RWPE2 (cell line): ENCODE results near the gene RNPEPL1.
"Not testable (repeated sequence)": the region's sequence is repeated elsewhere in the genome, so short reads cannot be mapped to it uniquely, and the experiment has no call there.

ENCODE experiments used
- ATAC-seq: fragments of 200-7000 bp; cut with Tn5 transposase; 3 replicates; pipeline ENCODE4 v1.9.1; 2021; ENCODE audit warnings: low read depth
- DNase-seq: peaks from one replicate; pipeline ENCODE4 v3.0.0-alpha.2; 2020; ENCODE audit warnings: low spot score
- H3K27ac ChIP-seq: fragments of 450-650 bp; 2 replicates; pipeline ENCODE4 v1.5.1; 2017; ENCODE audit warnings: mild to moderate bottlenecking; ENCODE audit not compliant: poor library complexity, severe bottlenecking
- H3K27me3 ChIP-seq: fragments of 250-450 bp; sonication (Bioruptor Pico); 2 replicates; pipeline ENCODE4 v1.5.1; 2021; ENCODE audit warnings: mild to moderate bottlenecking, moderate library complexity; ENCODE audit not compliant: insufficient read depth, poor library complexity, severe bottlenecking
- H3K36me3 ChIP-seq: fragments of 250-450 bp; sonication (Bioruptor Pico); 2 replicates; pipeline ENCODE4 v1.5.1; 2020; ENCODE audit warnings: low read depth, mild to moderate bottlenecking, moderate library complexity
- H3K4me1 ChIP-seq: fragments of 250-450 bp; sonication (Bioruptor Pico); 2 replicates; pipeline ENCODE4 v1.5.1; 2021; ENCODE audit warnings: mild to moderate bottlenecking, moderate library complexity; ENCODE audit not compliant: insufficient read depth, poor library complexity, severe bottlenecking
- H3K4me3 ChIP-seq: fragments of 250-450 bp; sonication (Bioruptor Pico); 2 replicates; pipeline ENCODE4 v1.5.1; 2021; ENCODE audit warnings: mild to moderate bottlenecking, moderate library complexity; ENCODE audit not compliant: severe bottlenecking
- H3K9me3 ChIP-seq: fragments of 250-450 bp; sonication (Bioruptor Pico); 2 replicates; pipeline ENCODE4 v1.5.1; 2021; ENCODE audit warnings: mild to moderate bottlenecking, moderate library complexity; ENCODE audit not compliant: severe bottlenecking
- TF ChIP-seq, protein P1 (sequence below): fragments of 450-650 bp; IDR thresholded peaks from one replicate; pipeline ENCODE4 v1.5.1; 2017; ENCODE audit warnings: mild to moderate bottlenecking, moderate library complexity; ENCODE audit not compliant: poor library complexity, severe bottlenecking

RNPEPL1 gene

DNA sequence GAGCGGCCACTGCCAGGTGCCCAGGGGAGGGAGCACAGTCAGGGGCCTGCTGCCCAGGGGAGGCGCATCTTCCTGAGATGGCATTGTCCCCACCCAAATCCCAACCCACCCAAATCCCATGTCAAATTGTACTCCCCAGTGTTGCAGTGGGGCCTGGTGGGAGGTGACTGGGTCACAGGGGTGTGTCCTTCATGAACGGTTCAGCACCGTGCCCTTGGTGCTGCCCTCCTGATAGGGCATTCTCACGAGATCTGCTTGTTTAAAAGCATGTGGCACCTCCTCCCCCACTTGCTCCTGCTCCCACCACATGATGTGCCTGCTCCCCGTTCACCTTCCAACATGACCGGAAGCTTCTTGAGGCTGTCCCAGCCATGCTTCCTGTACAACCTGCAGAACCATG, 38.1 kb upstream of the RNPEPL1 start:
- H3K4me1 ChIP-seq, result no peaks in the 10 kb centered on the region
- no peaks in the 10 kb centered on the region for H3K27me3 ChIP-seq
- peaks cover 8% of the 10 kb centered on the region for H3K9me3 ChIP-seq
- DNase-seq, result no peak
- TF ChIP-seq, protein P1, sequence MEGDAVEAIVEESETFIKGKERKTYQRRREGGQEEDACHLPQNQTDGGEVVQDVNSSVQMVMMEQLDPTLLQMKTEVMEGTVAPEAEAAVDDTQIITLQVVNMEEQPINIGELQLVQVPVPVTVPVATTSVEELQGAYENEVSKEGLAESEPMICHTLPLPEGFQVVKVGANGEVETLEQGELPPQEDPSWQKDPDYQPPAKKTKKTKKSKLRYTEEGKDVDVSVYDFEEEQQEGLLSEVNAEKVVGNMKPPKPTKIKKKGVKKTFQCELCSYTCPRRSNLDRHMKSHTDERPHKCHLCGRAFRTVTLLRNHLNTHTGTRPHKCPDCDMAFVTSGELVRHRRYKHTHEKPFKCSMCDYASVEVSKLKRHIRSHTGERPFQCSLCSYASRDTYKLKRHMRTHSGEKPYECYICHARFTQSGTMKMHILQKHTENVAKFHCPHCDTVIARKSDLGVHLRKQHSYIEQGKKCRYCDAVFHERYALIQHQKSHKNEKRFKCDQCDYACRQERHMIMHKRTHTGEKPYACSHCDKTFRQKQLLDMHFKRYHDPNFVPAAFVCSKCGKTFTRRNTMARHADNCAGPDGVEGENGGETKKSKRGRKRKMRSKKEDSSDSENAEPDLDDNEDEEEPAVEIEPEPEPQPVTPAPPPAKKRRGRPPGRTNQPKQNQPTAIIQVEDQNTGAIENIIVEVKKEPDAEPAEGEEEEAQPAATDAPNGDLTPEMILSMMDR, result no peak
- ATAC-seq, result no peak
- H3K4me3 ChIP-seq, result no peak overlapping the region
- H3K27ac ChIP-seq, result no peak overlapping the region
- H3K36me3 ChIP-seq, result no peaks in the 10 kb centered on the region

- Histone ChIP-seq H3K27me3 (no peaks in the 10 kb centered on the region), H3K4me3 (no peak overlapping the region), H3K9me3 (peaks cover 8% of the 10 kb centered on the region), H3K36me3 (no peaks in the 10 kb centered on the region), H3K27ac (no peak overlapping the region), H3K4me1 (no peaks in the 10 kb centered on the region)
- DNase-seq (no peak), ATAC-seq (no peak)
- TF ChIP-seq, protein P1, result no peak
Observed at GRCh38 chr2:240531038-240531437, 37.2 kb upstream of the RNPEPL1 start.

GRCh38 chr2:240532031-240532775, 36.1 kb upstream of the RNPEPL1 start:
- DNase-seq (no peak), ATAC-seq (no peak)
- Histone ChIP-seq H3K27me3 (no peaks in the 10 kb centered on the region), H3K4me3 (no peak overlapping the region), H3K4me1 (no peaks in the 10 kb centered on the region), H3K9me3 (peaks cover 8% of the 10 kb centered on the region), H3K27ac (no peak overlapping the region), H3K36me3 (no peaks in the 10 kb centered on the region)
- TF ChIP-seq, protein P1, result no peak

DNA sequence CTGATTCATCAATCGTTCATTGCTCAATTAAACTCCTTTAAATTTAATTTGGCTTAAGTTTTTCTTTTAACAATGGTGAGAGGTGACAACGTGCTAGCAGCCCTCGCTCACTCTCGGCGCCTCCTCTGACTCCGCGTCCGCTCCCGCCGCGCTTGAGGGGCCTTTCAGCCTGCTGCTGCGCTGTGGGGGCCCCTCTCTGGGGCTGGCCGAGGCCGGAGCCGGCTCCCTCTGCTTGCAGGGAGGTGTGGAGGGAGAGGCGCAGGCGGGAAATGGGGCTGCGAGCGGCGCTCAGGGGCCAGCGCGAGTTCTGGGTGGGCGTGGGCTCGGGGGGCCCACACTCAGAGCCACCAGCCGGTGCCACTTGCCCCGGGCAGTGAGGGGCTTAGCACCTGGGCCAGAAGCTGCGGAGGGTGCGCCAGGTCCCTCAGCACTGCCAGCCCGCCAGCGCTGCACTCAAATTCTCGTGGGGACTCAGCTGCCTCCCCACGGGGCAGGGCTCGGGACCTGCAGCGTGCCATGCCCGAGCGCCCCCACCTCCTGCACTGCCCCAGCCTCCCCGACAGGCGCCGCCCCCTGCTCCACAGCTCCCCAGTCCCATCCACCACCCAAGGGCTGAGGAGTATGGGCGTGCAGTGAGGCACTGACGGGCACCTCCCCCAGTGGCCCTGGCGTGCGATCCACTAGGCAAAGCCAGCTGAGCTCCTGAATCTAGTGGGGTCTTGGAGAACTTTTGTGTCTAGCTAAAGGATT, 30.1 kb upstream of the RNPEPL1 start:
- no peak for ATAC-seq
- H3K36me3 ChIP-seq, result no peaks in the 10 kb centered on the region
- H3K27ac ChIP-seq, result no peak overlapping the region
- no peaks in the 10 kb centered on the region for H3K4me1 ChIP-seq
- TF ChIP-seq, protein P1, result no peak
- no peak overlapping the region for H3K4me3 ChIP-seq
- no peak for DNase-seq
- no peaks in the 10 kb centered on the region for H3K9me3 ChIP-seq
- no peaks in the 10 kb centered on the region for H3K27me3 ChIP-seq

DNA sequence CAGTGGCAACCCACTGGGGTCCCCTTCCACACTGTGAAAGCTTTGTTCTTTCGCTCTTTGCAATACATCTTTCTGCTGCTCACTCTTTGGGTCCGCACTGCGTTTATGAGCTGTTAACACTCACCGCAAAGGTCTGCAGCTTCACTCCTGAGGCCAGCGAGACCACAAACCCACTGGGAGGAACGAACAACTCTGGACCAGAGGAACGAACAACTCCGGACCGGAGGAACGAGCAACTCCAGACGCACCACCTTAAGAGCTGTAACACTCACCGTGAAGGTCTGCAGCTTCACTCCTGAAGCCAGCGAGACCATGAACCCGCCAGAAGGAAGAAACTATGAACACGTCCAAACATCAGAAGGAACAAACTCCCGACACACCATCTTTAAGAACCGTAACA, 29.2 kb upstream of the RNPEPL1 start:
- ATAC-seq, DNase-seq, H3K9me3 ChIP-seq, H3K4me3 ChIP-seq, H3K27me3 ChIP-seq, H3K27ac ChIP-seq, H3K36me3 ChIP-seq, H3K4me1 ChIP-seq: not testable (repeated sequence)
